Motor neuron (in vitro differentiated cells): ENCODE measurements around the gene MUC6. TPM values are rescaled to one million over a fixed set of nuclear protein-coding genes. Genes with fewer than 3 reads are reported as not detected.
A peak's percentile ranks its signal among the peaks of the same experiment; 100 is the strongest.

ENCODE experiments used
- ATAC-seq, 8 experiments: fragments of 200-7000 bp; cut with Tn5 transposase; replicated peaks in 6 of 8; 2 replicates each; pipeline ENCODE4 v1.8.0; 2021; ENCODE audit warnings: mild to moderate bottlenecking in 8 of 8, moderate library complexity in 8 of 8
- H3K27ac ChIP-seq, 2 donors: fragments of 250-450 bp; sonication (Bioruptor Pico); 2 replicates each; pipeline ENCODE4 v1.9.0; 2021; ENCODE audit warnings: antibody characterized with exemption in 2 of 2, mild to moderate bottlenecking in 2 of 2, moderate library complexity in 1 of 2
- H3K4me1 ChIP-seq, 2 donors: fragments of 250-450 bp; sonication (Bioruptor Pico); replicated peaks in 1 of 2; 2 replicates each; pipeline ENCODE4 v1.6.1; 2021; ENCODE audit warnings: antibody characterized with exemption in 2 of 2, mild to moderate bottlenecking in 2 of 2, moderate library complexity in 1 of 2
- H3K4me3 ChIP-seq, 5 donors: fragments of 250-450 bp; sonication (Bioruptor Pico); 2 replicates each; pipeline ENCODE4 v1.9.0; 2021; ENCODE audit warnings: antibody characterized with exemption in 5 of 5, mild to moderate bottlenecking in 5 of 5, moderate library complexity in 4 of 5
- WGBS, 10 experiments: fragments of 450-650 bp; shearing (Covaris generic); methylation state at CpG; one replicate each; pipeline ENCODE4 v1.0.0; 2022; 5-methylcytosine and 5-hydroxymethylcytosine counted together
- in situ Hi-C, 9 experiments: fragments of 400-800 bp; cut with MboI; loops; one replicate each; pipeline ENCODE4 v1.15.0; 2021; ENCODE audit warnings: low sequenced_read_pairs in 9 of 9, low pct_unique_long_range_greater_than_20kb in 2 of 9; ENCODE audit not compliant: unreplicated experiment in 9 of 9
- total RNA-seq, 8 experiments: library from RNA; unstranded; fragments of 300-600 nt; gene quantifications; 2 replicates each; pipeline versions ENCODE4 v1.2.3 to v1.2.4, GENCODE V29; 2022

MUC6 gene
- total RNA-seq, 8 experiments from 2014 or later, result under 0.01 to 1.9 (median 0.82) TPM

DNA sequence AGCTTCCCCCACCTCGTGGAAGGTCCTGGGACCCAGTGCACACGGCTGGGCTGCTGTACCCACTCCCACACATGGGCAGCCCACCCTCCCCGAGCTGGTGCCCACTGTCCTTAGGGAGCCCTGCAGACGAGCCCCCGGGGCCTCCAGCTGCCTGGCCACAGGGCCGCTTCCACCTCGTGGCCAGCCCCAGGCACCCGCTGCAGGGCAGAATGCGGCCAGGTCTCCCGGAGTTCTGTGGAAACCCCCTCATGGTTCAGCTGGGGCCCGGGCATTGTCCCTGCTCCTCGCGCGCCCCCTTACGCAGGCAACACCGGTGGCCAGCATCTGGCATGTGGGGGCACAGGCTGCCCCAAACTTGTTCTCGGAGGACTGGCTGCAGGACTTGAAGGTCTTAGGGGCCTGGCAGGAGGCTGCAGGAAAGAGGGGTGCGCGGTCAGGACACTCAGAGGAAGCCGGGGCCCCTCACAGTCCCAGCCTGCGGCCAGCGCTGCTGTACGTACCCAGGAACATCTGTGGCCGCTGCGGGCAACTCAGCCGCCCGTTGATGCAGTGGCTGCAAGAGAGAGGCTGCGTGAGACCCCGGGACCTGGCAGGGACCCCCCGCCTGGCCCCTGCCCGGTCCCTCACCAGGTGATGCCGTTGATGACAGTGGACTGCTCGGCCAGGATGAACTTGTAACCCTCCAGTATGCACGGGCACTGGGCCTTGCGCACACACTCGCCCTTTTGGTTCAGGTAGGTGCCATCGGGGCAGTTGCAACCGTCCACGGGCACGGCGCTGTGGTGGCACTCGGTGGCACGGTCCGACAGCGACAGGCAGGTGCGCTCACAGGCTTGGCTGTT, 9.7 kb downstream of the MUC6 start:
- ATAC-seq, result no peak
- in situ Hi-C loops, result no loop called here
- H3K4me3 ChIP-seq, result no peak overlapping the region
- H3K27ac ChIP-seq, result no peak overlapping the region
- WGBS, 10 experiments, result 97% methylated on average over 6 of the region's 46 CpGs; no CpG with 5 or more reads in 9 of the 10 experiments
- H3K4me1 ChIP-seq, result peaks cover 0 to 4% of the 10 kb centered on the region in 2 donors

DNA sequence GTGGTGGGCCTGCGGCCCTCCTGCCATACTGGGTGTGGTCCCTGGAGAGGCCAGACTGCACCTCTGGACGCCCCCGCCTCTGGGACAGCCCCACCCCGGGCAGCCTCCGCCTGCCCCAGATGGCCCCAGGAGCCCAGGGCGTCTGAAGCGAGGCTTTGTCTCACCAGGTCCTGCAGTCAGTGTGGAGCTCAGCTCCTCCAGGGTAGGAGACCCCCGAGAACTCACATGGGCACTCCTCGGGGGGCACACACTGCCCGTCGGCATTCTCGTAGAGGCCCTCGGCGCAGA, 10.4 kb downstream of the MUC6 start:
- Histone ChIP-seq H3K4me1 (peaks cover 0 to 4% of the 10 kb centered on the region in 2 donors), H3K4me3 (no peak overlapping the region), H3K27ac (no peak overlapping the region)
- ATAC-seq, result no peak
- 85% methylated on average over 5 of the region's 14 CpGs; no CpG with 5 or more reads in 9 of the 10 experiments for WGBS, 10 experiments
- in situ Hi-C loops, result no loop called here

DNA sequence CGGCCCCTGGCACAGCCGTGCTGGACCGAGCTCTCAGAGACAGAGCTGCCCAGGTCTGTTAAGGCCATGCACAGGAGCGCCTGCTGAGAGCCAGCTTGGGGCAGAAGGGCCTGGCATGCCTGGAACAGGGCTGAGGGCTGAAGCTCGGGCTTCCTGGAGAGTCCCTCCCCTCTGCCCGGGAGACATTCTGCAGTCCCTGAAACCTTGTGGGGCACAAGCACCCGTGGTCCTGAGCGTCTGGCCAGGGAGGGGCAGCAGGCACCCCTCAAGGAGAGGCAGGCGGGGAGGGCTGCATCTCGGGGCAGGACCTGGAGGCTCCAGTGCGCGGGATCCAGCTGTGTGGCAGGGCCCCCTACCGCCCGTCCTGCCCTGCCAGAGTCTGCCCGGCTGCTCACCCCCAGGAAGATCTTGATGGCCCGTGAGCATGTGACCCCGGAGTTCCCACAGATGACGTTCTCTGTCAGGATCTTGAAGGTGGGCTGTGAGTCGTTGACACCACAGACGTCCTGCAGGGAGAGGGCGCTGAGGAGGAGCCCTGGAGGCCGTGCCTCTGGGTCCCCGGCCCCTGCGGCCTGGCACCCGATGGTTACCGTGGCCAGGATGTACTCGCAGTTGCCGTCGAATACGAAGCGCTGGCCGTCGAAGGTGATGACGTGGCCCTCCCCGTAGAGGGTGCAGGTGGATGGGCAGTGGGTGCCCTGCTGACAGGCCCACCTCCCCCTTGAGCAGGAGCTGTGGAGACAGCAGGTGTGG, 10.9 kb downstream of the MUC6 start:
- 44 to 87% methylated on average over 5 to 9 of the region's 35 CpGs; no CpG with 5 or more reads in 8 of the 10 experiments for WGBS, 10 experiments
- ATAC-seq, result peak in 1 of 8 experiments; percentile 8
- no peak overlapping the region for H3K27ac ChIP-seq
- in situ Hi-C loops, result no loop called here
- H3K4me1 ChIP-seq, result peaks cover 0 to 4% of the 10 kb centered on the region in 2 donors
- no peak overlapping the region for H3K4me3 ChIP-seq

DNA sequence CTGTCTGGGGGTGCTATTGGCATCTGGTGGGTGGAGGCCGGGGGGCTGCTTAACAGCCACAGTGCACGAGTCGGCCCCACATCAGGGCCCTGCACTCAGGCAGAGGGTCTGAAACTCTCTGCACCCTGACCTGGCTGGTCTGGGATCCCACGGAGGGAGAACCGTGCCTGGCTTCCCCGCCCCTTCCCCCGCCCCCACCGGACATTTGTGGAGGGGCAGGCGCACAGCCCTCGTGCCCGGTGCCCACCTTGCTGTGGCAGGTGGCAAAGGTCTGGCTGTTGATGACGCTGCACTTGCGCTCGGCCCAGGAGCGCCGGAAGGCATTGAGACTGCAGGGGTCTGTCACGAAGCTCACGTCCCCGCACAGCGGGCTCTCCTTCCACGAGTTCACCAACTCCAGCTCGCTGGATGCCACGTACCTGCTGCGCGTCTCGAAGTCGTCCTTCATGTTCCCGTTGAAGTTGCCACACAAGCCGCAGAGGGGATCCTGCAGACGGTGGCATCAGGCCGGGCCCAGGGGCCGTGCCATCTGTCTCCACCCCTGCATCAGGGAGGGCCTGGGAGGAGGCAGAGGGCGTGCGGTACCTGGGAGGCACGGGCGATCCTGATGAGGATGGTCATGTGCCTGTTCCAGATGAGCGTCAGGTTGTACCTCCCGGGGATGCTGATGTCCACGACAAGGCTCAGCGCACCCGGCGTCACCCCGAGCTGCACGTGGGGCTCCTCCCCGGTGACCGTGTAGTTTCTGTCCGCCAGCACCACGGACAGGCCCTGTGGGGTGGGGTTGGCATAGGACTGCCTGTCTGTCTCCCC, 11.7 kb downstream of the MUC6 start:
- peak in 1 of 8 experiments; percentile 2 for ATAC-seq
- in situ Hi-C loops, result no loop called here
- 40 to 93% (median 83%) methylated on average over 1 to 13 of the region's 48 CpGs; no CpG with 5 or more reads in 7 of the 10 experiments for WGBS, 10 experiments

DNA sequence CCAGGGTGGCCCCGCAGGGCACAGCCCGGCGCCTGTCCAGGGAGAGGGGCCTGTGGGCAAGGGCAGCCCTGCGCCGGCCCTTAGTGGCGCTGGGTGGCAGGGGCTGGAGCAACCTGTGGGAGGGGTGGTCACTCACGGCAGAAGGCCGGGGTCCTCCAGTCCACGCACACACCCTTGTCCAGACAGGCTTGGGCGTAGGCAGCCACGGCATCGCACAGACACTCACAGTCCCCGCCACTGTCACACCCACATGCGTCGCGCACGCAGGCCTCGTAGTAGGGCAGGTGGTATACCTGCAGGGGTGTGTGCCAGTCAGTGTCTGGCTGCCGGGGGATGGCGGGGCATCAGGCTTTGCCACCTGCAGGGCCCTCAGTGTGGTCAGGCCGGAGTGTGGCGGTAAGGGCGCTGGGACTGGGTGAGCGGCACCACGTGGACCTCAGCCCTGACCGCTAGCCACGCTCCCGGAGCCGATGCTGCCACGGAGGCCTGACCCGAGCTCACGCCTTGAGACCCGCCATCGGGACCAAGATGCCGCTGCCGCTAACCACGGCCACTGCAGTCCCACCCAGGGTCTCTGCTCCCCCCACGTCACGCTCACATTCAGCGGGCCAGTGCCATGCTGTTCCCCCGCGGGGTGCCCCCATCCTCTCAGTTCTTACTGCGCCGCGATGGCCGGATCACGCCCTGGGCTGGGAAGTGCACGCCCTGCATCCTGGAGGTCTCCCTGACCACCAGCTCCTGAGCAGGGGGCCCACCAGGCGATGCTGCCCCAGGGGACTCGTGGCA, 12.5 kb downstream of the MUC6 start:
- no peak overlapping the region for H3K27ac ChIP-seq
- no peak overlapping the region for H3K4me3 ChIP-seq
- no peaks in the 10 kb centered on the region for H3K4me1 ChIP-seq
- WGBS, 10 experiments, result 82 to 100% (median 96%) methylated on average over 1 to 11 of the region's 50 CpGs; no CpG with 5 or more reads in 7 of the 10 experiments
- ATAC-seq, result no peak
- in situ Hi-C loops, result no loop called here

More for the DNA sequence above, 11.7 kb downstream of the MUC6 start:
- Histone ChIP-seq H3K4me1 (peaks cover 0 to 4% of the 10 kb centered on the region in 2 donors), H3K27ac (no peak overlapping the region), H3K4me3 (no peak overlapping the region)

DNA sequence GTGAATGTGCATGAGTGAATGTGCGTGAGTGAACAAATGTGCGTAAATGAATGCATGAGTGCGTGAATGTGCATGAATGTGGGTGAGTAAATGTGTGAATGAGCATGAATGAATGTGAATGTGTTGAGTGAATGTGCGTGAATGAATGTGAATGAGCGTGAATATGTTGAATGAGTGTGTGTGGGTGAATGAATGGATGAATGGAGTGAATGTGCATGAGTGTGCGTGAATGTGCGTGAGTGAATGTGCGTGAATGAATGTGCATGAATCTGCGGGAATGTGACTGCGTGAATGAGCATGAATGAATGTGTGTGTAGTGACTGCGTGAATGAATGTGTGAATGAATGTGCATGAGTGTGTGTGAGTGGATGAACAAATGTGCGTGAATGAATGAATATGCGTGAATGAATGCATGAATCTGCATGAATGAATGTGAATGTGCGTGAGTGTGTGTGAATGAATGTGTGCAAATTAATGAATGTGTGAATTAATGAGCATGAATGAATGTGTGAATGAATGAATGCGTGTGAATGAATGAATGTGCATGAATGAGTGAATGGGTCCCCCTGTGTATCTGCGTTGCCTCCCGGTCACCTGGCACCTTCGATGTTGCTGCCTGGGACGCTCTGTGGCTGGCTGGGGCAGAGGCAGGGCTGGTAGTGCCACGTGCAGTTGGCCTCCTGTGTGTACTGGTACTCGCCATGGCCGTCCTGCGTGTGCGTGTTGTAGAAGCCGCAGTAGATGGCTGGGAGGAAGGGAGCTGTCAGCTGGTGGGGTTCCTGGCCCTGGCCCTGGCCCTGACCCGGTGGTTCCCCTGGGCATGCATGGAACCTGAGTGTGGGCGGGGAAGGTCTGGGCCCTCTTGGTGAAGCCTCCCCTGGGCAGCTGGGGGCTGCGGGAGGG, 13.4 kb downstream of the MUC6 start:
- in situ Hi-C loops, result no loop called here
- Histone ChIP-seq H3K4me3 (no peak overlapping the region), H3K4me1 (no peaks in the 10 kb centered on the region), H3K27ac (no peak overlapping the region)
- ATAC-seq, result peak in 1 of 8 experiments; percentile 32
- 80 to 97% (median 90%) methylated on average over 2 to 22 of the region's 28 CpGs for WGBS, 10 experiments

DNA sequence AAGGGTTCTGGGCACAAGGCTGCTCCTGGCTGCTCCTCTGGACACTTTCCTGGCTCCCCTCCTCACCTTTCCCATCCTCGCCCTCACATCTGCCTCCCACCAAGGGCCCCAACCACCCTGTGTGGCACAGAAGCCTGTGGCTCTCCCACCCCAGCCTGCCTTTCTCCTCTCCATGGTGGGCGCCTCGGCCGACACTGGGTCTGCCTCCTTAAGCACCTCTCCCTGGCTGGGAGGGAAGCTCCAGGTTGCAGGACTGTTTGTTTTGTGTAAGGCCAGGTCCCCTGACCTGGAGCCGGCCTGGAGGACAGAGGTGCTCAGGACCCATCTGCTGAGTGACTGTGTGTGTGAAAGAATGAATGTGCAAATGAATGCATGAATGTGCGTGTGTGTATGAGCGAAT, 14.1 kb downstream of the MUC6 start:
- 38 to 100% (median 87%) methylated on average over 2 to 3 of the region's 7 CpGs; no CpG with 5 or more reads in 4 of the 10 experiments for WGBS, 10 experiments

DNA sequence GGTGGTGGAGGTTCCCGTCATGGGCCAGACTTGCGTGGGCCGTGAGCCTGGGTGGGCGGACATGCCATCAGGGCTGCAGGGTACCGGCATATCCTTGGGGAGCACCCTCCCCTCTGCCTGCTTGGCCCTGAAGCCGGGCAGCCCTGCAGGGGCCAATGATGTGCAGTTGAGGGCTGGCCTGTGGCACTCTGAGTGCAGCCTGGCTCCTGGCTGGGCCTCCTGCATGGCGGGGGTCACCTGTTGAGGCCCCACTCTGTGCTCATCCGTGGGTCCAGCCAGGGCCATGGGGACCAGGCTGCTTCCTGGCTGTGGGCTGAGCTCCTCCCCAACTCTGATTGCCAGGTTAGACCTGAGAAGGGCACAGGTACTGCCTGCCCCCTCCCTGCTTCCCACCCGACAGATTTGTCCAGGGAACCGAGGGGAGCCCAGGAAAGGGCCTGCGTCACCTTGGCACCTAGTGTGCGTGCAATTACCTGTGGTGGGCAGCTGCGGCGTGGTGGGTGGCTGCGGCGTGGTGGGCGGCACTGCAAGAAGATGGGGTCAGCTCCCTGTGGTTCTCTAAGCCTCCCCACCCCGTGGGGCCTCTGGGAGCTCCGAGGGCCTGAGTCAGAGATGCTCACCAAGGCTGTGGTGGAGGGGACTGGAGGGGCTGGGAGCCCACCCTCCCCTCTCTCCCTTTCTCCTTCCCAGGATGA, 16.2 kb downstream of the MUC6 start:
- WGBS, 10 experiments, result 91 to 100% methylated on average over 1 to 6 of the region's 19 CpGs; no CpG with 5 or more reads in 8 of the 10 experiments
- Histone ChIP-seq H3K27ac (no peak overlapping the region), H3K4me1 (no peaks in the 10 kb centered on the region), H3K4me3 (no peak overlapping the region)
- no peak for ATAC-seq
- in situ Hi-C loops, result no loop called here

More for the DNA sequence above, 14.1 kb downstream of the MUC6 start:
- no peaks in the 10 kb centered on the region for H3K4me1 ChIP-seq
- no peak for ATAC-seq
- H3K4me3 ChIP-seq, result no peak overlapping the region
- H3K27ac ChIP-seq, result no peak overlapping the region
- in situ Hi-C loops, result no loop called here

DNA sequence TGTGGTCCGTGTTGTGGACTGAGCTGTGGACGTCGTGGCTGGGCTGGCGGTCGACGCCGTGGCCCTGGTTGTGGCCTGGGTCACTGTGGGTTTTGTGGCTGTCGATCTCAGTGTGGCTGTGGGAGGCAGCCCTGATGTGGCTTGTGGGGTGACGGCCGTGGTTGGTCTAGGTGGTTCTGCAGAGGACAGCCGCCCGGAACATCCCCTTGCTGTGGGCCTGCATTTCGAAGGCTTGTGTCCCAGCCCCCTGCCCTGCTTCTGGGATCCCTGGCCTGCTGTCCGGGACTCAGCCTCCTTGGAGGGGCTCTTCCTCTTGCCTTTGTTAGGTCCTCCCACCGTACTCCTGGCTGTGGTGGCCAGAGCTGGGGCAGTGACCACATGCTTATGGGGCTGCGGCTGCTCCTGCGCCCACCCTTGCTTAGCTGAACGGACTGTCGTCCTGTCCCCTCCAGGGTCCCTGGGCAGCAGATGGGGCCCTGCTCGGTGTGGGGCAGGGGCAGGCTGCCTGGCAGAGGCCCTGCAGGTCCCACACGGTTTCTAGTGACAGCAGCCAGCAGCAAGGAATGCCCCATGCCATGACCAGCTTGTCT, 17.1 kb downstream of the MUC6 start:
- in situ Hi-C loops, result no loop called here
- Histone ChIP-seq H3K4me1 (no peaks in the 10 kb centered on the region), H3K4me3 (no peak overlapping the region), H3K27ac (no peak overlapping the region)
- ATAC-seq, result no peak
- 70 to 96% (median 78%) methylated on average over 2 to 13 of the region's 21 CpGs; no CpG with 5 or more reads in 6 of the 10 experiments for WGBS, 10 experiments

DNA sequence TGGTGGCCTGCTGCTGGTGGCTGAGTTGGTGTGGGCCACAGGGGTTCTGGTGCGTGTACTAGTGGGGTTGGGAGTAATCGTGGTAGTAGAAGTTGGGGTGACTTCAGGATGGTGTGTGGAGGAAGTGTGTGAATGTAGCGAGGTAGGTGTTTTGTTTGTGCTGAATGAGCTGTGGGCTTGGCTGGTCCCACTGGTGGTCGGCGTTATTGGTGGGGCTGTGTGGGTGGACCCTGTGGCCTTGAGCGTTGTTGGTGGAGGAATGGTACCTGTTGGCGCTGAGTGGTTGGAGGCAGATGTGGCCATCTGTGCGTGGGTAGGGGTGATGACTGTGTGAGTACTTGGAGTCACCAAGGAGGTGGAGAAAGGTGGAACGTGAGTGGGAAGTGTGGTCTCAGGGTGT, 18.4 kb downstream of the MUC6 start:
- Histone ChIP-seq H3K4me3 (no peak overlapping the region), H3K27ac (no peak overlapping the region), H3K4me1 (no peaks in the 10 kb centered on the region)
- 67 to 100% (median 86%) methylated on average over 1 to 8 of the region's 9 CpGs; no CpG with 5 or more reads in 2 of the 10 experiments for WGBS, 10 experiments
- in situ Hi-C loops, result no loop called here
- no peak for ATAC-seq
